HG03025 (cell line): ENCODE results near the gene LANCL2.

Experiments
- ATAC-seq: cut with Tn5 transposase; IDR thresholded peaks from one replicate; pipeline ENCODE4 v1.9.1; 2021; ENCODE audit warnings: mild to moderate bottlenecking, moderate library complexity; ENCODE audit not compliant: unreplicated experiment, low FRiP score

Gene LANCL2

GRCh38 chr7:55361560-55361959, 3.6 kb upstream of the LANCL2 start:
- ATAC-seq, result no peak

- no peak for ATAC-seq
Observed at GRCh38 chr7:55362927-55363326, 2.2 kb upstream of the LANCL2 start.

GRCh38 chr7:55363386-55364170, 1.6 kb upstream of the LANCL2 start:
- ATAC-seq, result no peak

- peak; percentile 81 for ATAC-seq
Observed at GRCh38 chr7:55365675-55366460, 731 bp downstream of the LANCL2 start.

- ATAC-seq, result peak; percentile 23
Observed at GRCh38 chr7:55366461-55367070, 1.4 kb downstream of the LANCL2 start.

- no peak for ATAC-seq
Observed at GRCh38 chr7:55367283-55367840, 2.2 kb downstream of the LANCL2 start.

- no peak for ATAC-seq
Observed at GRCh38 chr7:55369427-55370400, 4.6 kb downstream of the LANCL2 start.

GRCh38 chr7:55374213-55374612, 9.1 kb downstream of the LANCL2 start:
- ATAC-seq, result no peak

GRCh38 chr7:55375237-55375636, 10.1 kb downstream of the LANCL2 start:
- no peak for ATAC-seq

- no peak for ATAC-seq
Observed at GRCh38 chr7:55377162-55377817, 12.2 kb downstream of the LANCL2 start.

- ATAC-seq, result no peak
Observed at GRCh38 chr7:55379285-55379684, 14.1 kb downstream of the LANCL2 start.

GRCh38 chr7:55381189-55381588, 16.1 kb downstream of the LANCL2 start:
- ATAC-seq, result no peak

GRCh38 chr7:55381696-55382095, 16.6 kb downstream of the LANCL2 start:
- ATAC-seq, result no peak

GRCh38 chr7:55382251-55382650, 17.1 kb downstream of the LANCL2 start:
- no peak for ATAC-seq

GRCh38 chr7:55386541-55386940, 21.4 kb downstream of the LANCL2 start:
- no peak for ATAC-seq

- no peak for ATAC-seq
Observed at GRCh38 chr7:55387062-55387965, 22.2 kb downstream of the LANCL2 start.

- ATAC-seq, result no peak
Observed at GRCh38 chr7:55396233-55396785, 31.2 kb downstream of the LANCL2 start.

GRCh38 chr7:55397617-55398016, 32.5 kb downstream of the LANCL2 start:
- ATAC-seq, result no peak
